HepG2 (cell line): ENCODE data around the gene VAMP8. TPM values are rescaled to one million over a fixed set of nuclear protein-coding genes. Genes with fewer than 3 reads are reported as not detected.
A peak's percentile ranks its signal among the peaks of the same experiment; 100 is the strongest.

Experiments
- ATAC-seq: fragments of 200-7000 bp; cut with Tn5 transposase; 3 replicates; pipeline ENCODE4 v1.9.1; 2020; ENCODE audit warnings: mild to moderate bottlenecking, moderate library complexity
- BruUV-seq: library from RNA; stranded (reverse); fragments of 400-500 nt; replicated peaks from 2 replicates; lab custom pipeline; 2021; lab: Mats Ljungman, UMichigan
- CTCF ChIA-PET: fragments of 300-600 bp; formaldehyde crosslinking; extraction: SDS; loops from one replicate; lab custom pipeline; 2021; ENCODE audit warnings: low total read pairs, inconsistent platforms, low intra/inter-chr PET ratio; lab: Yijun Ruan, JAX
- POLR2A ChIA-PET: fragments of 350-600 bp; sonication (Branson Sonifier 250); formaldehyde crosslinking; loops from one replicate; lab custom pipeline; 2020; ENCODE audit warnings: antibody characterized with exemption, inconsistent platforms; lab: Yijun Ruan, JAX
- DNase-seq: peaks from one replicate; pipeline ENCODE4 v3.0.0-alpha.2; 2015; ENCODE audit warnings: low spot score
- FAIRE-seq: peaks from 3 replicates; lab custom pipeline; 2011; peaks lifted over from hg19 to GRCh38; lab: Jason Lieb, UNC
- H2AFZ ChIP-seq: one replicate; pipeline ENCODE4 v1.6.1; 2011; ENCODE audit warnings: low read length, inconsistent platforms
- H3K27ac ChIP-seq: fragments of 300-600 bp; 3 replicates; pipeline ENCODE4 v1.8.0; 2011; ENCODE audit warnings: mixed run types, mild to moderate bottlenecking, mixed read lengths, low read length, inconsistent platforms; ENCODE audit not compliant: insufficient read depth; ENCODE audit errors: extremely low read length
- H3K27me3 ChIP-seq, 2 experiments: fragments of 200-600 bp in 1 of 2; 2 replicates in 1 of 2; 3 replicates in 1 of 2; pipeline versions ENCODE4 v1.6.0 to v1.8.0; 2011; ENCODE audit warnings: low read length in 2 of 2, mild to moderate bottlenecking in 2 of 2, moderate library complexity in 2 of 2, inconsistent platforms in 1 of 2; ENCODE audit not compliant: insufficient read depth in 2 of 2, control insufficient read depth in 1 of 2
- H3K36me3 ChIP-seq, 2 experiments: fragments of 200-600 bp in 1 of 2; replicated peaks in 1 of 2; 2 replicates in 1 of 2; 3 replicates in 1 of 2; pipeline versions ENCODE4 v1.5.1 to v1.8.0; 2011; ENCODE audit warnings: low read length in 2 of 2, inconsistent platforms in 1 of 2; ENCODE audit not compliant: insufficient read depth in 2 of 2, control insufficient read depth in 1 of 2
- H3K4me1 ChIP-seq: 2 replicates; pipeline ENCODE4 v1.5.1; 2012; ENCODE audit warnings: low read length, inconsistent platforms; ENCODE audit not compliant: insufficient read depth
- H3K4me2 ChIP-seq: 2 replicates; pipeline ENCODE4 v1.6.0; 2011; ENCODE audit warnings: low read depth, low read length, inconsistent platforms
- H3K4me3 ChIP-seq, 3 experiments: fragments of 200-600 bp in 1 of 3; sonication (generic), shearing (Covaris generic) in 1 of 3; replicated peaks in 1 of 3; 2 replicates each; pipeline ENCODE4 v1.5.1; 2011 to 2016; ENCODE audit warnings: low read length in 3 of 3, inconsistent platforms in 2 of 3, low read depth in 2 of 3, mild to moderate bottlenecking in 2 of 3, control low read depth in 1 of 3, mixed read lengths in 1 of 3; ENCODE audit not compliant: insufficient read depth in 1 of 3
- H3K79me2 ChIP-seq: one replicate; pipeline ENCODE4 v1.6.1; 2011; ENCODE audit warnings: low read length, inconsistent platforms; ENCODE audit not compliant: insufficient read depth
- H3K9ac ChIP-seq: 2 replicates; pipeline ENCODE4 v1.6.0; 2011; ENCODE audit warnings: mild to moderate bottlenecking, low read depth, low read length, inconsistent platforms; ENCODE audit not compliant: insufficient read depth
- H3K9me3 ChIP-seq: 2 replicates; pipeline ENCODE4 v1.5.1; 2012; ENCODE audit warnings: mild to moderate bottlenecking, low read length
- H4K20me1 ChIP-seq: 2 replicates; pipeline ENCODE4 v1.6.0; 2011; ENCODE audit warnings: inconsistent platforms, mild to moderate bottlenecking, low read length, moderate library complexity; ENCODE audit not compliant: insufficient read depth
- CCDC6 ChIP-seq: sonication (generic); formaldehyde crosslinking; IDR thresholded peaks from 2 replicates; pipeline ENCODE4 v1.8.1; 2022; ENCODE audit warnings: mild to moderate bottlenecking, missing genetic modification reagents, moderate library complexity
- CSRNP2 ChIP-seq: sonication (generic); formaldehyde crosslinking; conservative IDR thresholded peaks from 2 replicates; pipeline ENCODE4 v1.8.0; 2022; ENCODE audit warnings: low read depth, missing genetic modification reagents
- KLF12 ChIP-seq: sonication (generic); formaldehyde crosslinking; IDR thresholded peaks from 2 replicates; pipeline ENCODE4 v1.4.0; 2020; ENCODE audit warnings: missing genetic modification reagents, borderline replicate concordance
- PCBP2 ChIP-seq: fragments of 200-400 bp; formaldehyde crosslinking; optimal IDR thresholded peaks from 2 replicates; pipeline ENCODE3; 2018; ENCODE audit warnings: low read length, low read depth; ENCODE audit not compliant: poor library complexity, severe bottlenecking
- PHF20 ChIP-seq: sonication (generic); formaldehyde crosslinking; IDR thresholded peaks from 2 replicates; pipeline ENCODE4 v1.5.0; 2020; ENCODE audit warnings: mild to moderate bottlenecking, missing genetic modification reagents
- SRF ChIP-seq: IDR thresholded peaks from 2 replicates; pipeline ENCODE4 v1.6.1; 2011; ENCODE audit warnings: mild to moderate bottlenecking, low read depth, low read length, moderate library complexity
- TIGD3 ChIP-seq: sonication (generic); formaldehyde crosslinking; IDR thresholded peaks from 2 replicates; pipeline ENCODE4 v1.5.1; 2020; ENCODE audit warnings: mild to moderate bottlenecking, missing genetic modification reagents, borderline replicate concordance
- ZBTB3 ChIP-seq: sonication (generic); formaldehyde crosslinking; IDR thresholded peaks from 2 replicates; pipeline ENCODE4 v1.4.0; 2020; ENCODE audit warnings: low read depth, mild to moderate bottlenecking, moderate library complexity, missing genetic modification reagents, borderline replicate concordance
- ZFP36 ChIP-seq: fragments of 150-350 bp; IDR thresholded peaks from 2 replicates; pipeline ENCODE4 v1.6.1; 2018; ENCODE audit warnings: borderline replicate concordance, low read length, low read depth; ENCODE audit not compliant: partially characterized antibody
- ZMYM4 ChIP-seq: sonication (generic); formaldehyde crosslinking; IDR thresholded peaks from 2 replicates; pipeline ENCODE4 v1.8.1; 2023; ENCODE audit warnings: mild to moderate bottlenecking, missing genetic modification reagents
- ZNF33B ChIP-seq: sonication (generic); formaldehyde crosslinking; IDR thresholded peaks from 2 replicates; pipeline ENCODE4 v1.5.1; 2020; ENCODE audit warnings: mild to moderate bottlenecking, missing genetic modification reagents
- ZNF574 ChIP-seq: sonication (generic); formaldehyde crosslinking; IDR thresholded peaks from 2 replicates; pipeline ENCODE4 v1.4.0; 2020; ENCODE audit warnings: missing genetic modification reagents
- ZNF740 ChIP-seq: sonication (generic); formaldehyde crosslinking; IDR thresholded peaks from 2 replicates; pipeline ENCODE4 v1.4.0; 2020; ENCODE audit warnings: missing genetic modification reagents
- WGBS: methylation state at CpG from one replicate; pipeline ENCODE4 v1.1.6; 2017; ENCODE audit warnings: low lambda C conversion rate; 5-methylcytosine and 5-hydroxymethylcytosine counted together
- in situ Hi-C: cut with HindIII; loops from 2 replicates; pipeline ENCODE4 v1.10.0; 2017; ENCODE audit warnings: low pct_unique_long_range_greater_than_20kb; ENCODE audit not compliant: extremely low pct_ligation_motif_present
- intact Hi-C: fragments of 100-400 bp; cut with micrococcal nuclease; formaldehyde crosslinking; loops from one replicate; pipeline ENCODE4 v1.10.0; 2022; ENCODE audit not compliant: unreplicated experiment
- polyA plus RNA-seq, 8 experiments: library from polyadenylated mRNA; depleted of rRNA in 3 of 8; stranded (reverse) in 7 of 8; unstranded in 1 of 8; fragments of >200 nt; fragmentation: Illumina TruSeq in 4 of 8; extraction: Trizol in 4 of 8; gene quantifications; 2 replicates each; pipeline versions ENCODE4 v1.2.1 to v1.2.3, GENCODE V29; 2011 to 2016; ENCODE audit warnings: low read depth in 4 of 8, missing spikeins in 1 of 8, mixed read lengths in 1 of 8; ENCODE audit not compliant: insufficient read depth in 1 of 8
- total RNA-seq, 5 experiments: library from RNA; depleted of rRNA; stranded (reverse); fragments of >200 nt; fragmentation: Illumina TruSeq; extraction: Trizol; gene quantifications; 2 replicates each; pipeline ENCODE4 v1.2.3, GENCODE V29; 2016; ENCODE audit warnings: low read depth in 1 of 5

Gene VAMP8
- total and polyA plus RNA-seq, 2 of the 13 experiments (the other 11 are each of a cell fraction or from before 2014, with no cell fraction given): 83.3 to 157 TPM

- Histone ChIP-seq H2AFZ (peak within 1 kb of the TSS; percentile 0), H3K9ac (peak within 1 kb of the TSS; percentile 94), H3K4me1 (peaks cover 85% of the 10 kb centered on the region)
- TF ChIP-seq CSRNP2 (CRISPR knock-in tag) (no peak), ZNF33B (no peak), TIGD3 (CRISPR knock-in tag) (0 out of 2 replicates have a peak, but pooled peaks have one; percentile 79), CCDC6 (CRISPR knock-in tag) (peak; percentile 94), PCBP2 (no peak), ZFP36 (no peak), ZMYM4 (peak; percentile 83), ZNF740 (CRISPR knock-in tag) (0 out of 2 replicates have a peak, but pooled peaks have one; percentile 2), KLF12 (no peak; the same call in none of the 2 replicates), PHF20 (CRISPR knock-in tag) (peak; percentile 56), SRF (peak; percentile 9; the same call in 1 of the 2 replicates), ZBTB3 (CRISPR knock-in tag) (no peak), ZNF574 (CRISPR knock-in tag) (peak; percentile 89)
Measured at GRCh38 chr2:85602476-85603234, 25.3 kb downstream of the VAMP8 start, which contains the start of gene TMEM150A. TMEM150A (minus strand) TSS chr2:85602698; CDS start chr2:85601948, 750 bp downstream.

More at GRCh38 chr2:85602476-85603234, 25.3 kb downstream of the VAMP8 start, which contains the start of gene TMEM150A:
- CTCF ChIA-PET: no interaction called here
- Histone ChIP-seq H3K4me2 (peak within 1 kb of the TSS; percentile 93), H3K27me3 (no peaks in the 10 kb centered on the region; a peak in 1 of 5 replicates), H4K20me1 (no peaks in the 10 kb centered on the region), H3K36me3 (peaks cover 7 to 27% of the 10 kb centered on the region in 2 experiments), H3K79me2 (peaks cover 41% of the 10 kb centered on the region), H3K4me3 (peak within 1 kb of the TSS; percentile 84 to 98 (median 91)), H3K27ac (peak within 1 kb of the TSS; percentile 80), H3K9me3 (no peaks in the 10 kb centered on the region)
- BruUV-seq: no TSS peak
- FAIRE-seq: no peak
- WGBS: under 1% methylated on average over 28 of the region's 73 CpGs
- intact Hi-C loops (loop anchor here (1.0 kb wide), 3 partner anchors 17 to 41 kb away; partner anchors contain the start of genes GGCX and VAMP8), in situ Hi-C loops (no loop called here)
- DNase-seq: peak; percentile 87
- POLR2A ChIA-PET: interaction anchor here (0.8 to 25.9 kb wide), 13 partner anchors 3 to 249 kb away, joined by 3 to 795 read pairs (median 7); partner anchors contain the start of genes C2orf68, ELMOD3, GGCX and MAT2A
- peak; percentile 90 for ATAC-seq
